NOMO-1 treated with DMSO at 0.1 percent for 48 hours (cell line): ENCODE results near the gene RGS7.
"Not testable (repeated sequence)": the region's sequence is repeated elsewhere in the genome, so short reads cannot be mapped to it uniquely, and the experiment has no call there.

Experiments
- DNase-seq: peaks from one replicate; lab custom pipeline; 2025; ENCODE audit not compliant: unreplicated experiment; lab: John Stamatoyannopoulos, UW

Gene RGS7

DNA sequence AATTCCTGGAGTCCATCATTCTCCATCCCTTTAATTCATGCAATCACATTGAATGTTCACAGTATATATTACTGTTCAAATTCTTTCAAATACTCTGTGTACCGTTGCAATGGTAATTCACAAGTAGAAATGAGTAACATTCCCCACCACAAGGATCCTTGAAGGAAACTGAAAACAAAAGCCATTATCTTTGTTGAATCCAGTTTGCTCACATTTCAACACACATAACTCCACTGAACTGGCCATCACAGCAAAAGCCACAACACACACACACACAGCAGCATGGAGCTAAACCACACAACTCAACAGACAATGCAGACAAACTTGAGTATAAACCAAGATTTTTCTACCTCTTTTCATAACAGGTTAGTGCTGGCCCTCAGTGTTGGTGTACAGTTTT, 556.7 kb downstream of the RGS7 start:
- DNase-seq, result no peak

DNA sequence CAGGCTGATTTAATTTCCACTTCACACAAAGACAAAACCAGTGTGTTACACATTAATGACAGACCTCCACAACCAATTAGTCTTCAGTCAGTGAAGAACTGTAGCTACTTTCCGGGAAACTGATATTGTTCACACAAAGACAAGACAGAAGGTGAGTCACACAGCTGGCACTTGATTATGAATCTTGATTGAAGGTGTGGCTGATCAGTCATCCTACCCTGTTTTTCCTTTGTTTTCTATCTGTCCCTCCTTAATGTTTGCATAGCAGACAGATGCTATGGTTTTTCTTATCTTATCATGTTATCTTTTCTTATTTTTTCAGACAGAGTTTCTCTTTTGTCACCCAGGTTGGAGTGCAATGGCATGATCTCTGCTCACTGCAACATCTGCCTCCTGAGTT, 560.0 kb downstream of the RGS7 start:
- DNase-seq, result no peak

DNA sequence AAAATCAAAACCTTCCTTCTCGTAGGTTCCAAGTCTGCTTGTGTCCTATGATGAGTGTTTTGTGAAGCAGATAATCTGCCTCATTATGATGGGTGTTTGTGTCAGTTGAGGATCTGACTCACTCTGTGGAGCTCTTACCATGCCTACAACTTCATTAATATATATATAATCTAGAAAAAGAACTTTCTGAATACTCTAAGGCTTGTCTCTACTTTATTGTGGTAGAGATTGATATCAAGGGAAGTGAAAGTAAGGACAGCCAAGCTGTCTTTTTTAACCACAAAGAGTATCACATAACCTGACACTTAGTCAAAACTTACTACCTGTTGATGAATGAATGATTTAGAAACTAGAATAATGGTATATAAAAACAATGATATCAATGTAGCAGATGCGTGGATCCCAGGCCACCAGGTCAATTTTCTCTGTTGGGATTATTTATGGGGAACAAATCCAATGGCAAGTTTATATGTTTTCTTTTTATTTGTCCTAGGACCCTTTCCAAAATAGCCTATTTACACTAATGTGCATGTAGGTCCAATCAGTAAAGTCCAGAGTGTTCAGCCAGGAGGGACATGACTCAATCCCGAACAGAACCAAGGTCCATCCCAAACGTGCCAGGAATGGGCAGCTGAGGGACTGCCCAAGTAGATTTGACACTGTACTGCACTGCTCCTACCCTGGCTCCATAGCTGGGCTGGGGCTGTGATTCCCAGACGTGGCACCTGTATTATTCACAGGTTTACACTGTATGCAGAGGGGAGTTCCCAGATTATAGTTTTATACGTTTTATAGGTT, 562.8 kb downstream of the RGS7 start:
- DNase-seq, result no peak

DNA sequence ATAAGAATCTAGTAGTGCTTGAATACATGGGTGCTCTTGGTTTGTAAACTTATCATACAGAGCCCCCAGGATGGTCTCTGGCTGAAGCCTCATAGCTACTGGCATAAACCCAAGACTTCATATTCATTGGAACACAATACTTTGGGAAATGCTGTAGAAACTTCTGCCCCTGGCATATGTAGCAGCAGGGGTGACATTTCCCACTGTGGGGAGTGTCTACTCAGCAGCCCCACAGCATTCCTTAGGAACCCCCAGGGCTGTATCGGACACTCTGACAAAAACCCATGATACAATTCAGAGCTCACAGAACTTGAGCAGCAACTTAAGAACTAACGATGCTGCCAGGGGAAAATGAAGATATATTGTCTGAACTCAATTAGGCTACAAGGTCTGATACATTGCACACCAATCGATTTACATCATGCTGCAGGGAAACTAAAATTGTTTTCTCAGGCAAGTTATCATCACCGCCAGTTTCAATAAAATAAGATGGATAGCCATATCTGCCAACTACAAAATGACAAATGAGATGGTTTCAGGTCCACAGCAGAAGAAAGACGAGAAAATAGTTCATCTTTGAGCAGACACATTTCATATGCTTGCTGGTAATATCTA, 564.0 kb downstream of the RGS7 start:
- DNase-seq, result no peak

DNA sequence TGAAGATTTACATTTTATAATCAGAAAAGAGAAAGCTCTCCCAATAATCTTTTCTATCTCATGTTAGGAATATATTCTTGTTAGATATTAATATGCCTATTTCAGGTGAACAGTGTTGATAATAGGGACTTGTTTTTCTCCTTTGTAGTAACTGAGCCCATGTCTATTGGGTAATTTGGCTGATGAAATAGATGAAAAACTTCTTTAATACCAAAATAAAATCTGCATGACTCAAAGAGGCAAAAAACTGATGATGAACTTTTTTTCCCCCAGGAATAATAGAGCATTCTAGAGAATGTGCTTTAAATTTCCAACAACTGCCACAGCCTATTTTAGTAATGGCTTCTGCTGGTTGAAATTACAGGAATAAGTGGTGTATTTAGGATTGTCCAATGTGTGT, 566.1 kb downstream of the RGS7 start:
- no peak for DNase-seq

DNA sequence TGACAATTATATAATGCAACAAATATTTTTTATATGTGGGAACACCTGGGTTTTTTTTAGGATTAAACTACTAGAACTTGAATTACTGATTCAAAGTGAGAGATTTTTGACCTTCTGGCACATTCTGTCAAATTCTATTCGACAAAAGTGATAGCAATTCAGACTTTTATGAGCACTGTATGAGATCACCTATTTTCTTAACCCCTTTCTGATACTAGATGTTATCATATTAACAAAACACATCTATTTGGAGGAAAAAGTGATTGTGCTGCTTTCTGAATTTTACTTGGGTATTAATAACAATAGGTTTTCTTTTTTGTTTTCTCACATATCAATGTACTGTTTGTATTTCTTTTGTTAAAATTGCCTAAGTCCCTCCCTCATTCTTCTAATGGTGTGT, 570.1 kb downstream of the RGS7 start:
- no peak for DNase-seq

DNA sequence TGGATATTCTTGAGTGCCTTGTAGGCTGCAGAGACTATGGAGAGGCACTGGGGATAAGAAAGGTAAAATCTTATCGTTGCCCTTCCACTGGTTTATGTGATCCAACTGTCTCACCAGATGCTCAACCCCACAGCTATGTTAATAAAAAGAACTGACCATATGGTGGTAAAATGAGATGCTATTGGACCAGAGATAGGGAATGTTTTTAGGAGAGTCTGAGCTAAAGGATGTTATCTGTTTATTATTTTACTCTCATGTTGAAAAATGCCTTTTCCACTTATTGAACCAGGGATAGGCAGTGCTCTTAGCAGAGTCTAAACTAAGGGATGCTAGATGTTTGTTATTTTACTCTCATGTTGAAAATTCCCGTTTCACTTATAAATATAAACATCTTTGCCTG, 572.2 kb downstream of the RGS7 start:
- no peak for DNase-seq

DNA sequence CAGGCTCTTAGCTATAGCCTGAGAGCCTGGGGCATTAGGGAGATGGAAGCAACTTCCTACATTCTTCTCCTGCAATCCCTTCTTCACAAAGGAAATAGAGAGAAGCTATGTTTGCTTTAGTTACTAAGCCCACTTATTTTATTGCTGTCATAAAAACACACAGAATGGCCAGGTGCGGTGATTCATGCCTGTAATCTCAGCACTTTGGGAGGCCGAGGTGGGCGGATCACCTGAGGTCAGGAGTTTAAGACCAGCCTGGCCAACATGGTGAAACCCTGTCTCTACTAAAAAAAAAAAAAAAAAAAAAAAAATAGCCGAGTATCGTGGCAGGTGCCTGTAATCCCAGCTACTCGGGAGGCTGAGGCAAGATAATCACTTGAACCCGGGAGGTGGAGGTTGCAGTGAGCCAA, 573.3 kb downstream of the RGS7 start:
- DNase-seq, result not testable (repeated sequence)

DNA sequence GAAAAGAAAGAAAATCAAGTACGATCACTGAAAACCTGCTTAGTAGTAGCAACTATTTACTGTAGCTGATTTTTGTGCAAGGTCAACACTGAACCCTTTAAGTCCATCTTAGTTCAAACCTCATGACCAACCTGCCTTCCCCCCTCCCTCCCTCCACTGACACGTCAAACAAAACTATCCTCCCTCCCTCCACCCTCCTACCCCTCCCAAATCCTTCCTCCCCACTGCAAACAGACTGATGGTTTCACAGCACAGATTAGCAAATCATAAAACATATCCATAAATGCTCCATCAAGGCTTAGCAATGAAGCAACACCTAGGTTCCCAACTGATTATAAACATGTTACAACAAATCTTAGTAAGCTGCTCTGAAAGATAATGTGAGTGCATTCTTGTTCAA, 580.8 kb downstream of the RGS7 start:
- DNase-seq, result no peak

DNA sequence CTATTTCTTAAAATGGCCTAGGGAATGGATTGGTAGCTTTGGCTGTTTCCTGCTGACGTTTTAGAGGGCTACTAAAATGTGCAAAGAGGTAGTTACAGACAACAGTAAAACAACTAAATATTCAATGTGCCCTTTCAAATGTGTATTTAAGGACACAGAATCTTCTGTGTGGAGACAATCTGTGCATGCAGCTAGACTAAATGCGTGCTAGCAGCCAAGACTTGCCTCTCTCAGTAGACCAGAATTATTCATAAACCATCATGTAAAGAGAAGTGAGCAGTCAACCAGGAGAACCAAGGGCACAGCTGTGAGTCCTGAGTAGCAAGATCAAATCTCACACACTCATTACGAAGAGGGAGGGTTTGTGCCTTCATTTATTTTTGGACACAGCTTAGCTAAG, 584.9 kb downstream of the RGS7 start:
- DNase-seq, result no peak

DNA sequence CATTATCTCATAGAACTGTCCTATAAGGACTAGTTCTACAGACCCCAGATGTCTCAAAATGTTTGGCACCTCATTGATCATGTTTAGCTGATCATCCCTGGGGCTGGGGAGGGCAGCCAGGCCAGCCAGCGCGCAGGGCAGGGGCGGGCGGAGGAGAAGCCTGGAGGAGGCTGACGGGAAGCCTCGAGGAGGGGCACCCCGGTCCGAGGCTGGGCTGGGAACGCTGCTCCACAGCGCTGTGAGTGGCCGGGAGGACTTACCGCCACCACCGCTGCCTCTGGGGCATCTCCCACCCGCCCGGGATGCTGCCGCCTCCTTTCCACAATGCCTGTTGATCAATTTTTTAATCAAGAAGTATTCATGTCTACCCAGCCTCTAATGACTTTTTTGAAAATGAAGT, 585.6 kb downstream of the RGS7 start:
- DNase-seq, result no peak

DNA sequence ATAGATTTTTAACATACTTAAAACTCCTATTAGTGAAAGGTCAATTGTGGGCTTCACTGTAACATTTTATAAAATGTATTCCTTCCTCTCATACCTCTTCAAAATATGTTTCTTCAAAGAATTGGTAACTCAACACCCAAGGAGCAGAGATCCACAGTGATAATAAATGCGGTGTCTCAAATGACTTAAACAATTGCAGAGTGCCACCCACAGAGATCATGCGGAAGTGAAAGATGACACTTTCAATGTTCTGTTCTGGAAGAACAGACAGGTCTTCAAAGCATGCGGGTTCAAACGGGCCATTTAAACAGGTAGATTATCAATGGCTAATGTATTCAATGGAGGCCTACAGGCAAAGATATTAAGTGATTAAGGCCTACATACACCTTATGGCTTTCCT, 588.0 kb downstream of the RGS7 start:
- no peak for DNase-seq

DNA sequence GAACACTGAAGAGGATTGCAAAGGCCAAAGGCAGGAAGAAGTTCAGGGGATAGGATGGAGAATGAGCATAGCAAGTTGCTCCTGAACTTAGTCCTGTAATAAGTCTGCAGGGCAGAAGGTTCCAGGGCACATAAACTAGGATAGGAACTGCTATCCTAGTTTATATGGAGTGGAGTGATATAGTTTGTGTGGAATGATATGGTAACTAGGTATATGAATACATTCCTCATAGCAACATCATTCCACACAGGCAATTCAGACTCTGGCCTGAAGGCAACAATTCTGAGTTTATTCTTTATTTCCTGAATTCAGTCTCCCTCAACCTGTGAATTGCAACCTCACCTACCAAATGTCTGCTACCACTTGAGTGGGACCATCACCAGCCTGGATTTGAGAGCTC, 590.2 kb downstream of the RGS7 start:
- no peak for DNase-seq

DNA sequence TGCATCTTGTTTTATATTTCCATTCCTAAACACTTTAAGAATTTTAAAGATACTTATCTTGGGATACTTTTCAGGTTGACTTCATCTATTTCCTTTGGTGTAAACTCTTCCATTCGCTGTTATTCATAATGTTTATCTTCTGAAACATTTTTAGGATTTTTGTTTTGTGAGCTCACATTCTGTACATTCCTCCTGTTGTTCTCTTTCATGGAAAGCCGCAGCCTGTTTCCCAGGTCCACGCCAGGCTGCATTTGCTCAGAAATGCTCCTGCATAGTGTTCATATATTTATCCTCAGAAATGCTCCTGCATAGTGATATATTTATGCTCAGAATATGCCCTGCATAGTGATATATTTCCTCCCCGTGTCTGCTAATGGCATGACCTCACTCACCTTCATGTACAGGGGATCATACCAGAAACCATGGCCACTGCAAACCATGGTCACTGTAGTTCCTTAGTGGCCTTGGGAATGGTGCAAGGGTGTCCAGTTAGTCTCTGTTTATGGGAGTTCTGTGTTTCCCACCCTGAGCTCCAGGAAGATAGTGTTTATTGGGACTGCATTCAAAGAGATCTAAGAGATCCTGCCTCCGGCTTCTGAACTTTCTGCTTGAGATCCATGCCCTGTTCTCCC, 591.2 kb downstream of the RGS7 start:
- DNase-seq, result no peak

DNA sequence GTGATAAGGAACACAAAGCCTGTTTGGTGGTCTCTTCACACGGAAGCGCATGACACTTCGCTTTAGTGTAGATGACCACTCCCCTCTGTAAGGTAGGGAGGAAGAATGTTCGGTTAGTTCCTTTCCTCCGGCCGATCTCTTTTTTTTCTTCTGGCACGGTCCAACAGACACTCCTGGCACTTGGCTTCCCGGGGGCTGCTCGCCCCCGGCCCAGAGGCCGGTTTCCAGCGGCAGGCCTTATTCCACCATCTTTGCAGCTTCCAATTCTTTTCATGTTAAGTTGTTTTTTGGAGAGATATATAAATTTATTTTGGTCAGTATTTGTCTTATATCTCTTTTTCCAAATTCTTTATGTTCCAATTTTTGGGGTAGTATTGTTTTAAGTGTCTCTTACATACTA, 593.2 kb downstream of the RGS7 start:
- DNase-seq, result no peak

DNA sequence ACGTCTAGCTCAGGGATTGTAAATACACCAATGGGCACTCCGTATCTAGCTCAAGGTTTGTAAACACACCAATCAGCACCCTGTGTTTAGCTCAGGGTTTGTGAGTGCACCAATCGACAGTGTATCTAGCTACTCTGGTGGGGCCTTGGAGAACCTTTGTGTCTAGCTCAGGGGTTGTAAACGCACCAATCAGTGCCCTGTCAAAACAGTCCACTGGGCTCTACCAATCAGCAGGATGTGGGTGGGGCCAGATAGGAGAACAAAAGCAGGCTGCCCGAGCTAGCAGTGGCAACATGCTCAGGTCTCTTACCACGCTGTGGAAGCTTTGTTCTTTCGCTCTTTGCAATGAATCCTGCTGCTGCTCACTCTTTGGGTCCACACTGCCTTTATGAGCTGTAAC, 593.9 kb downstream of the RGS7 start:
- DNase-seq, result not testable (repeated sequence)

DNA sequence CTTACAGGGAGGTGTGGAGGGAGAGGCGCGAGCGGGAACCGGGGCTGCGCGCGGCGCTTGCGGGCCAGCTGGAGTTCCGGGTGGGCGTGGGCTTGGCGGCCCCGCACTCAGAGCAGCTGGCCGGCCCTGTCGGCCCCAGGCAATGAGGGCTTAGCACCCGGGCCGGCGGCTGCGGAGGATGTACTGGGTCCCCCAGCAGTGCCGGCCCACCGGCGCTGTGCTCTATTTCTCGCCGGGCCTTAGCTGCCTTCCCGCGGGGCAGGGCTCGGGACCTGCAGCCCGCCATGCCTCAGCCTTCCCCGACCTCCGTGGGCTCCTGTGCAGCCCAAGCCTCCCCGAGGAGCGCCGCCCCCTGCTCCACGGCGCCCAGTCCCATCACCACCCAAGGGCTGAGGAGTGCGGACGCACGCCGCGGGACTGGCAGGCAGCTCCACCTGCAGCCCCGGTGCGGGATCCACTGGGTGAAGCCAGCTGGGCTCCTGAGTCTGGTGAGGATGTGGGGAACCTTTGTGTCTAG, 594.5 kb downstream of the RGS7 start:
- not testable (repeated sequence) for DNase-seq

DNA sequence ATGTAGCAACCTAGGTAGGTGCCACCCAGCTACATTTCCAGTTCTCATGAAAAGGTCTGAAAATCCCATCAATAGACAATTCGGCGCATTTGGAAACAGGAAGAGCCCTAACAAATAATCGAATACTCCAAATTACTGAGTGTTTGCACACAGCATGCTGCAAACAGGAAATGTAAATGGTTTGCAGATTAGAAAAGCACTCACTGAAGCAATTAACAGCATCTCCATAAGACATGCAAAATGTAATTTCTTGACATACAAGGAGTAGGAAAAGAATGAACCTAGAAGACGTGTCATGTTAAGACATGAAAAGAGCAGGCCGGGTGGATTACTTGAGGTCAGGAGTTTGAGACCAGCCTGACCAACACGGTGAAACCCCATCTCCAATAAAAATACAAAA, 598.2 kb downstream of the RGS7 start:
- not testable (repeated sequence) for DNase-seq

DNA sequence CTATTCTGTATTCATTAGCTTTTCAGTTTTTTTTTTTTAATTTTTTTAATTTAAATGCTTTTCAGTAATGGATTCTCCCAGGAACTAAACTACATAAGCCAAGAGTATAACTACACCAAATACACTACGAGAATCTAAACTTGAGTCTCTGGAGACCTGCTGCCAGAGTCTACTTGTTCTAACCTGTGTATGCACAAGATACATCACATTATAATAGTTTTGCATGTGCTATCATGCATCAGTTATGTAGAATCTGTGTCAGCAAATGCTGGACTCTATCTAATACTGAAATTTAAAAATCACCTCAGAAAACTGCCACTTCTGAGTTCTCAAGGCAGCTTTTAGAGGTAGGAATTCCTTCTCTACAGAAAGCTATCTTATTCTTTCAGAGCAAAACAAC, 598.7 kb downstream of the RGS7 start:
- DNase-seq, result no peak

DNA sequence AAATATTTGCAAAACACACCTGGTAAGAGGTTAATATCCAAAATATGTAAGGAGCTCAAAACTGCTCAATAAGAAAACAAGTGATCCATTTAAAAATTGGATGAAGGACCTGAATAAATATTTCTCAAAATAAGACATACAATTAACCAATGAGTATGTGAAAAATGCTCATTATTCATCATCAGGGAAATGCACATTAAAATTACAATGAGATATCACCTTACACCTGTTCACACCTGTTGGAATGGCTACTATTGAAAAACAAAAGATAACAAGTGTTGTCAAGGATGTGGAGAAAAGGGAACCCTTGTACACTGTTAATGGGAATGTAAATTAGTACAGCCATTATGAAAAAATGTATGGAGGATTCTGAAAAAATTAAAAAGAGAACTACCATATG, 609.1 kb downstream of the RGS7 start:
- DNase-seq, result no peak

DNA sequence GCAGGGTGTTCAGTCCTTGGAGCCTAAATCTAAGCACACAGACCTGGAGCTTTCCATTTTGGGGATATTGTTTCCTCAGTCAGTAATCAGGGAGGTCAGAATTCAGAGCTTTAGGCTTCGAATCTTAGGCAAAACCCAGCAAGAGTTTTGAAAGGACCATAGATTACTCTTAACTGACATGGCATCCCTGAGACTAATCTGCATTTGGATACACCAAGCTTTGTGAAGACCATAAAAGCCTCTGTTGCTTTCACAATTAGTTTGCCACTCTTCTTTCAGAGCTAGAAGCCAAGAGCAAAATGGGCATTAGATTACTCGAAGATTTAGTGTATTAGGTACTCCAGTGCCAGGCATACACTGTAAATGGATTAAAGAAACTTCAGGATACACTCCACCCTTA, 613.3 kb downstream of the RGS7 start:
- DNase-seq, result no peak

DNA sequence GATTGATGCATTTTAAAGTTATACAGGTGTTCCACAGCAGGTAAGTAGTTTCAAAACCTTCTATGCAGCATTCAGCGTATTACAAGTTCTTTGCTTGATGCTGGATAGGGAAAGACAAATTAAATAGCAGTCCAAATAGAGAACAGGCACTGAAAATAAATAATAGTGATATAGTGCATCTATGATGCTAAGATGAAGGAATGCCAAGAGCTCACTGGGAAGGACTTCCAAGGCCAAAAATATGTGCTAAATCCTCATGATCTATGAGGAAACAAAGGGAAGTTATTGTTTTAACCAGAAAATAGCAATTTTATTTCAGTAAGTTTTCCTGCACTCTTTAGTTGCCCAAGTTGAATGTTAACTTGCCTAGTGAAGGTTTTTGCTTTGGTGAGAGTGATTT, 617.3 kb downstream of the RGS7 start:
- DNase-seq, result no peak
